ENCODE measurements around the gene SDCCAG8.

GRCh38 chr1:243523766-243524165 is 267.9 kb downstream of the SDCCAG8 start:
- TF ChIP-seq POLR2A (IDR thresholded peaks at IDR 0.05) (no peak), CTCF (IDR thresholded peaks at IDR 0.05) (no peak), POLR2AphosphoS5 (IDR thresholded peaks at IDR 0.05) (no peak)
